Activated naive CD4-positive, alpha-beta T cell (primary cell): ENCODE measurements around the gene AKR1A1.
"Not testable (repeated sequence)": the region's sequence is repeated elsewhere in the genome, so short reads cannot be mapped to it uniquely, and the experiment has no call there.

Source experiments
- DNase-seq, 4 experiments: peaks; one replicate each; lab custom pipeline; 2025; lab: John Stamatoyannopoulos, UW

AKR1A1 gene

DNA sequence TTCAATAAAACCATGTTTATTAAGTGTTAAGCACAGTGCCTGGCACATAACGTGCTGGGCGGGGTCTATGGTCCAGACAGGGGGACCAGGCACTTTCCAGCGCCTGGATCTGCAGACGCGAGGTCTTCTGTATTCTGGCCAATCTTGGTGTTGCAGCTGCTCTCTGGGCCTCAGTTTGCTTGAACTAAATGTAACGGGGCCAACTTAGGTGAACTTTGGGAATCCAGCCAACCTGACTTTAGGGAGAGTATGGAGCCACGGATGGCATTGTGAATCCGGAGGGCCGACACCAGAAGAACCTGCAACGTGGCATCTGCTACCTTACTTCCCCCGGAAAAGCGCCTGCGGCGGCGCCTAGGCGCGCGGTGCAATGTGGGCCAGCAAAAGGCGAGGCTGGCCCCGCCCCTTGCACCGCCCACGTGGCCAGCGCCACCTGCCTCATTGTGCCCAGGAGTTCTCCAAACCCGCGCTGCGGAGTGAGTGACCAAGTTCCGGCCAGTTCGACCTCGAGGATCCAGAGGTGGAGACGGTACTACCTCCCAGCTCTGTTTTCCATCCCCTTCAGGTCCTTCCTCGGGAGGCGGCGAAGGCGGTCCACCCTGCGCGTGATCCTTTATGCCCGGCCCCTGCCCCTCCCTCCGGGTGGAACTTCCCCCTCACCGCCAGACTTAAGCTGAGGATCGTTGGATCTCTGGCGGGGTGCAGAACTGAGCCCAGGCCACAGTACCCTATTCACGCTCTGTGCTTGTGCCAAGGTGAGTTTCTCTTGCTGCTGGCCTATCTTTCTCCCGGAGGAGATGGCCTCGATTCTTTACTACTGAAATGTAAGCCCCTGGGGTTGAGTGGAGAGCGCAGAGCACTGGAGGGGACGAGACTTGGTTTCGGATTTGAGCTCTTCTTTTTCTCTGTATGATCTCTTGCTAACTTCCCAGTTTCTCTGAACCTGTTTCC lies at the start of gene AKR1A1:
Gene AKR1A1, plus strand, starts transcription at position 426 of the 951 bp plus-strand sequence. CDS start 10,969 bp downstream, outside the sequence.
- peak; percentile 60 to 85 (median 70) for DNase-seq

GRCh38 chr1:45501505-45501859 lies 49.1 kb upstream of the AKR1A1 start:
- DNase-seq: no peak

GRCh38 chr1:45503462-45504360 lies 46.9 kb upstream of the AKR1A1 start:
- no peak for DNase-seq

- no peak for DNase-seq
Measured at GRCh38 chr1:45507195-45507594, 43.4 kb upstream of the AKR1A1 start.

DNA sequence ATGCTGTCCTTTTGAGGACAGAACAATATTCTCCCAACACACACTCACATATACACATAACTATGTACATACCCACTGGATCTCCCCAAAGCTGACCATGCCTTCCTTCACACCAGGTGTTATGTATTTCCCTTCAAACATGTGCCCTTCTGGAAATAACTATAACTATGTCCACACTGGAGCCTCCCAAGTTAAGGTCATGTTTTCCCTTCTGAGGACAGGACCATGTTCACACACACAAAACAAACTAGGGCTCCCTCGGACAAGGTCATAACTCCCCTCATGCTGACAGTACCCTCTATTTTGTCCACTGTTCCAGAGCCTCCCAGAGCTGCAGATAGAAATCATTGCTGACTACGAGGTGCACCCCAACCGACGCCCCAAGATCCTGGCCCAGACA lies 42.7 kb upstream of the AKR1A1 start:
- DNase-seq: no peak

DNA sequence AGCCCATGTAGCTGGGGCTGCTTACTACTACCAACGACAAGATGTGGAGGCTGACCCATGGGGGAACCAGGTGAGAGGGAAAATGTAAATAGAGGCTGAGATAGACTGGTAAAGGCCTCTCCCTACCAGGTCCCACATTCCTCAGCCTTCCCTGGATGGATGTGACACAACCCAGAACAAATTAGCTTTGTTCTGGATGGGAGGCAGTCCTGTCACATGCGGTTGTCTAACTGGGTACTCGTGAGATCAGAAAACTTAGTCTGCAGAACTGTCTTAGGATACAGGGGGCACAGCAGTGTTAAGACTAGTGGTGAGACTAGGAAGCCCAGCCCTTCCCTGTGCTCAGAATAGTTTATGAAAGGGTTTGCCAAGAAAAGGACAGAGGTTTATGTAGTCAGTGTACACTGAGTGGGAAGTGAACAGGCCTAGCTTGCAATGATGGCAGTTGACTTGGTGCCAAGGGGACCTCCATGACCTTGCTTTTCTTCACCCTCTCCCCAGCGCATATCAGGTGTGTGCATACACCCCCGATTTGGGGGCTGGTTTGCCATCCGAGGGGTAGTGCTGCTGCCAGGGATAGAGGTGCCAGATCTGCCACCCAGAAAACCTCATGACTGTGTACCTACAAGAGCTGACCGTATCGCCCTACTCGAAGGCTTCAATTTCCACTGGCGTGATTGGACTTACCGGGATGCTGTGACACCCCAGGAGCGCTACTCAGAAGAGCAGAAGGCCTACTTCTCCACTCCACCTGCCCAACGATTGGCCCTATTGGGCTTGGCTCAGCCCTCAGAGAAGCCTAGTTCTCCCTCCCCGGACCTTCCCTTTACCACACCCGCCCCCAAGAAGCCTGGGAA lies 42.1 kb upstream of the AKR1A1 start:
- DNase-seq: no peak

DNA sequence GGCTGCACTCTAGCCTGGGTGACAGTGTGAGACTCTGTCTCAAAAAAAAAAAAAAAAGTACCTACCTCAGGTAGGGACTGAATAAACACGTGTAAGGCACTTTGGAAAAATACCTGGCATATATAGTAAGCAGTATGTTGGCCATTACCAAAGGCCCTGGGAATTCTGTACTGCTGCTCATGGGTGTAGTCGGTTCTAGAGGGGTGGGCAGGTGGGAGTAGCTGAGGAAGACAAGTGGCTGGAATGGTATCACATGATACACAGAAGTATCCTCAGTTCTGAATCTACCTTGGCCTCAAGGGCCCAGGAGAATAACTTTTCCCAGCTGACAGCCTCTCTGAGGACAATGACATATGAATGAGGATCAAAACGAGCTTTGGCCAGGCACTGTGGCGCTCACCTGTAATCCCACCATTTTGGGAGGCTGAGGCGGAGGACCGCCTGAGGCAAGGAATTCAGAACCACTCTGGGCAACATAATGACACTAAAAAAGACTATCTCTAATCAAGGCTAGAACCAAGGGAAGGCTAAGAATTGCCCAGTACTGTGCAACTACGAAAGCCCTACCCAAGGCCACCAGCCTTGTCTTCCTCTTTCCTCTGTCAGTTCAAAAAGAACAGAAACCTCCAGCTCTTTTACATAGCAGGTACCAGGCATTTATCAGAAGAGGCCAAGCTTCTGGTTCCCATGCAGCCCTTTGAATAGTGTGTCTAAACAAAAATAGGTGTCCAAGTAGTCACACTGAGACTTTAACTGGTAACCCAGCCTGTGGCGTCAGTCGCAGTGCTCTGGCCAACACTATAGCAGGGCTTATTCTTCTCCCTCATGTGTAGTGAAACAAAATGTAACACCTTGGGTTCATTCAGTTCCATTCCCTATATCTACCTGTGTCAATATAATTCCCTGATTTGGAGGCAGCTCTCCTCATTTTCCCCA lies 40.3 kb upstream of the AKR1A1 start:
- no peak for DNase-seq

- DNase-seq: no peak
Measured at GRCh38 chr1:45510972-45511527, 39.6 kb upstream of the AKR1A1 start.

GRCh38 chr1:45512641-45513054 lies 38.0 kb upstream of the AKR1A1 start:
- DNase-seq: peak in 1 of 4 experiments; percentile 17

- not testable (repeated sequence) for DNase-seq
Measured at GRCh38 chr1:45513532-45514260, 36.9 kb upstream of the AKR1A1 start.

DNA sequence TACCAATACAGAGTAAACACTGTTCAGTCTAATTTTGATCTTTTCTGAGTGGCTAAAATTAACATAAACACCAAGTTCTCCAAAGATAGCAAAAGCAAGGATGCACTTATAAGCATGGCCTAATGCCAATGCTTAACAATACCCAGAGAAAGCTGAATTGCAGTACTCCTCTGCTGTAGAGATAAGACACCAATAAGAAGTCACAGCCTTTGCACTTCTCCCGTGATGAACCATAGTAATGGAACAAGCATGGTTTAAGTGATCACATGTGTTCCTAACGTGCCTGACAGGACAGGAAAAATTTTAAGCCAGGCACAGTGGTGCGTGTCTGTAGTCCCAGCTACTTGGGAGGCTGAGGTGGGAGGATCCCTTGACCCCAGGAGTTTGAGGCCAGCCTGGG lies 34.6 kb upstream of the AKR1A1 start:
- DNase-seq: no peak

- no peak for DNase-seq
Measured at GRCh38 chr1:45516465-45516864, 34.2 kb upstream of the AKR1A1 start.

DNA sequence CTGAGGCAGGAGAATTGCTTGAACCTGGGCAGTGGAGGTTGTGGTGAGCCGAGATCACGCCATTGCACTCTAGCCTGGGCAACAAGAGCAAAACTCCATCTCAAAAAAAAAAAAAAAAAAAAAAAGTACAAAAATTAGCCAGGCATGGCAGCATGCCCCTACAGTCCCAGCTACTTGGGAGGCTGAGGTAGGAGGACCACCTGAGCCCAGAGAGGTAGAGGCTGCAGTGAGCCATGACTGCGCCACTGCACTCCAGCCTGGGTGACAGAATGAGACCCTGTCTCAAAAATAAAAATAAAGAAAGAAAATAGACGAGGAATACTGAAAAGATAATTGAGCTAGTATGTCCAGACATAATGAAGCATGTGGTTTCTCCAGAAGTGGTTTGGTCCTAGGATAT lies 32.3 kb upstream of the AKR1A1 start:
- not testable (repeated sequence) for DNase-seq

DNA sequence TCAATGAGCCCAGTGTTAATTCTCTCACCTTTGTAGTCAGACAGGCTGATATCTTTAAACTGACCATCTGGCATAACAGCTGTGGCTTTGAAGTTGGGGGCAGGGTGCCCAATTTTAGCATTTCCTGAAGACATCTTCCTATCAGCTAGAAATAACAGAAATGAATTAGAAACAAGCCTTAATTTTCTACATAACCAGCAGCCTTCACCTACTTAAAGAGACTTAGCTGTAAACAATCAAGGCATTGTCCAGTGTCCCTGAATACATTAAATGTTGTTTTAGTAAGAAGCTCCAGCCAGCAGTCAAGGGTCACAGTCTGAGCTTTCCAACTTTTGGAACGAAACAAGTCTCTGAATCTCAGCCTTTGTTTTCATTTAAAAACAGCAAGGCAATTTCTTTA lies 31.7 kb upstream of the AKR1A1 start:
- no peak for DNase-seq

GRCh38 chr1:45519774-45520173 lies 30.9 kb upstream of the AKR1A1 start:
- DNase-seq: not testable (repeated sequence)

- DNase-seq: peak; percentile 85 to 98 (median 95)
Measured at GRCh38 chr1:45521413-45522323, 29.0 kb upstream of the AKR1A1 start, which contains the start of gene PRDX1. PRDX1 (minus strand) TSS chr1:45521884; CDS start chr1:45519043, 2,841 bp downstream.

DNA sequence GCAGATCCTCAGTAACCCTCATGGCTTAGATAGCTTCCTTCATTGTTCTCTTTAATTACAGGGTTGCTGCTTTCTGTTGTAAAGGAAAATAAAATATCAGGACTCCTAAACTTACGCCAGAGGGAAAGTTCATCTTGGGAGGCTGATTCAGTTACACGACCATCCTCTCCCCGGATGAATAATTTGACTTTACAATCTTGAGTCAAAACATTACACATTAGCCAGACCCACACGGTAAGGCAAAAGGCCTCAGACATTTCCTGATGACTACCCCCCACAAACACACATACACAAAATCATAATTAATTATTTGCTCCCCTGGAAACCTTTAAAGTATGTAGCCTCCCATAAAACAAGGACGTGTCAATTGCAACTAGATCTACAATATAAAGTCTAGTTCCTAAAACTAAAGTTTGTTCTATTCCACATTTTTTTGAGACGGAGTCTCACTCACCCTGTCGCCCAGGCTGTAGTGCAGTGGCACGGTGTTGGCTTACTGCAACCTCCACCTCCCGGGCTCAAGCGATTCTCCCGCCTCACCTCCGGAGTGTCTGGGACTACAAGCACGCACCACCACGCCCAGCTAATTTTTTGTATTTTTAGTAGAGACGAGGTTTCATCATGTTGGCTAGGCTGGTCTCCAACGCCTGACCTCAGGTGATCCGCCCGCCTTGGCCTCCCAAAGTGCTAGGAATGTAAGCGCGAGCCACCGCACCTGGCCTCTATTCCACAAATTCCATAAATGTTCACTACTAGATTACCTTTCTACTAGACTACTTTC lies 28.1 kb upstream of the AKR1A1 start:
- DNase-seq: no peak
